Endometrial microvascular endothelial cells (primary cell): ENCODE data around the gene RFX2. TPM values are rescaled to one million over a fixed set of nuclear protein-coding genes. Genes with fewer than 3 reads are reported as not detected.

Experiments used
- in situ Hi-C: cut with HindIII; loops from 2 replicates; pipeline ENCODE4 v1.10.0; 2017; ENCODE audit warnings: low sequenced_read_pairs, low pct_unique_long_range_greater_than_20kb; ENCODE audit errors: inconsistent ontology term
- total RNA-seq: library from RNA; depleted of rRNA; stranded (reverse); fragments of >200 nt; gene quantifications from one replicate; pipeline ENCODE4 v1.2.3, GENCODE V29; 2015; ENCODE audit errors: inconsistent ontology term

The RFX2 gene
- total RNA-seq, 1 donor from 2014 or later: 4.6 TPM

GRCh38 chr19:6065685-6066374 is 44.5 kb downstream of the RFX2 start:
- in situ Hi-C loops: no loop called here

- in situ Hi-C loops: no loop called here
Observed at GRCh38 chr19:6064336-6065073, 45.8 kb downstream of the RFX2 start.

GRCh38 chr19:6063576-6064335 is 46.5 kb downstream of the RFX2 start:
- in situ Hi-C loops: no loop called here

- in situ Hi-C loops: no loop called here
Observed at GRCh38 chr19:6062961-6063575, 47.2 kb downstream of the RFX2 start.

- in situ Hi-C loops: no loop called here
Observed at GRCh38 chr19:6062274-6062673, 48.0 kb downstream of the RFX2 start.

- in situ Hi-C loops: no loop called here
Observed at GRCh38 chr19:6061376-6062130, 48.7 kb downstream of the RFX2 start.

GRCh38 chr19:6060600-6061375 is 49.5 kb downstream of the RFX2 start:
- in situ Hi-C loops: no loop called here

GRCh38 chr19:6059988-6060599 is 50.2 kb downstream of the RFX2 start:
- in situ Hi-C loops: no loop called here

- in situ Hi-C loops: no loop called here
Observed at GRCh38 chr19:6059396-6059947, 50.8 kb downstream of the RFX2 start.

GRCh38 chr19:6058518-6059201 is 51.6 kb downstream of the RFX2 start:
- in situ Hi-C loops: no loop called here

- in situ Hi-C loops: no loop called here
Observed at GRCh38 chr19:6057651-6058517, 52.4 kb downstream of the RFX2 start.

GRCh38 chr19:6056801-6057650 is 53.3 kb downstream of the RFX2 start:
- in situ Hi-C loops: no loop called here

GRCh38 chr19:6056282-6056741 is 54.0 kb downstream of the RFX2 start:
- in situ Hi-C loops: no loop called here

- in situ Hi-C loops: no loop called here
Observed at GRCh38 chr19:6055013-6055795, 55.1 kb downstream of the RFX2 start.
